A549 (cell line): Measurements from ENCODE around the gene ZNF184.

Source experiments
- BHLHE40 ChIP-seq: IDR thresholded peaks from 2 replicates; pipeline ENCODE4 v1.6.1; 2012; ENCODE audit warnings: low read depth, low read length, inconsistent platforms
- CTCF ChIP-seq: fragments of >200 bp; sonication (Bioruptor Twin); formaldehyde crosslinking; IDR thresholded peaks from 3 replicates; pipeline ENCODE4 v1.5.1; 2016
- HMGXB4 ChIP-seq: fragments of 250-450 bp; sonication (Bioruptor Pico); IDR thresholded peaks from 2 replicates; pipeline ENCODE4 v1.5.0; 2021; ENCODE audit warnings: mild to moderate bottlenecking, moderate library complexity, borderline replicate concordance
- HOXA7 ChIP-seq: fragments of 250-450 bp; sonication (Bioruptor Pico); IDR thresholded peaks from 2 replicates; pipeline ENCODE4 v1.5.0; 2020; ENCODE audit warnings: mild to moderate bottlenecking, moderate library complexity
- NPAS2 ChIP-seq: fragments of 250-450 bp; sonication (Bioruptor Pico); IDR thresholded peaks from 2 replicates; pipeline ENCODE4 v1.8.0; 2022; ENCODE audit warnings: mild to moderate bottlenecking, moderate library complexity, borderline replicate concordance
- RAD21 ChIP-seq, 2 experiments: fragments of >200 bp in 1 of 2; sonication (Bioruptor Twin) in 1 of 2; formaldehyde crosslinking in 1 of 2; IDR thresholded peaks in 1 of 2; conservative IDR thresholded peaks in 1 of 2; 2 replicates in 1 of 2; 3 replicates in 1 of 2; pipeline ENCODE4 v1.6.1; 2012 to 2018; ENCODE audit warnings: inconsistent platforms in 1 of 2
- ZFP36 ChIP-seq: fragments of 450-650 bp; IDR thresholded peaks from 2 replicates; pipeline ENCODE4 v1.6.1; 2014; ENCODE audit warnings: borderline replicate concordance; ENCODE audit not compliant: partially characterized antibody

GRCh38 chr6:27492631-27493190 lies 19.8 kb upstream of the ZNF184 start:
- TF ChIP-seq CTCF: no peak
- TF ChIP-seq HOXA7 (CRISPR knock-in tag): no peak
- no peak for TF ChIP-seq NPAS2
- no peak for TF ChIP-seq RAD21 (conservative IDR thresholded peaks at IDR 0.05 in 1 of 2, IDR thresholded peaks at IDR 0.05 in 1 of 2)
- TF ChIP-seq HMGXB4 (CRISPR knock-in tag): no peak
- TF ChIP-seq BHLHE40: no peak
- no peak for TF ChIP-seq ZFP36
